NCI-H1105 treated with DMSO at 0.1 percent for 48 hours (cell line): ENCODE measurements around the gene WDR1.
"Not testable (repeated sequence)": the region's sequence is repeated elsewhere in the genome, so short reads cannot be mapped to it uniquely, and the experiment has no call there.

Experiments
- DNase-seq: peaks from one replicate; lab custom pipeline; 2025; lab: John Stamatoyannopoulos, UW

The WDR1 gene

DNA sequence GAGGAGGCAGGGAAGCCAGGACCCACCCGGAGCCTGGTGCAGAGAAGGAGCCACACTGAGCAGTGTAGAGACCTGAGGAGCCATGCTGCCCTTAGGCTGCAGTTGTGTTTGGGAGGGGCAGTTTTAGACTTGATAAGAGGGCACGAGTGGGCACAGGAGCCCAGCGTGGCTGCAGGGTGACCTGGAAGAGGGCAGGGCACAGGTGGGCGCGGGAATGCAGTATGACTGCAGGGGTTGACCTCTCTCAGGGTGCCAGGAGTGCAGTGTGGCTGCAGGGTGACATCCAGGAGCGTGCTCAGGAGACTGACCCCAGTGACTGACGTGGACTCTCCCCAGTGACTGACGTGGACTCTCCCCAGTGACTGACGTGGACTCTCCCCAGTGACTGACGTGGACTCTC is 14.6 kb upstream of the WDR1 start:
- no peak for DNase-seq

DNA sequence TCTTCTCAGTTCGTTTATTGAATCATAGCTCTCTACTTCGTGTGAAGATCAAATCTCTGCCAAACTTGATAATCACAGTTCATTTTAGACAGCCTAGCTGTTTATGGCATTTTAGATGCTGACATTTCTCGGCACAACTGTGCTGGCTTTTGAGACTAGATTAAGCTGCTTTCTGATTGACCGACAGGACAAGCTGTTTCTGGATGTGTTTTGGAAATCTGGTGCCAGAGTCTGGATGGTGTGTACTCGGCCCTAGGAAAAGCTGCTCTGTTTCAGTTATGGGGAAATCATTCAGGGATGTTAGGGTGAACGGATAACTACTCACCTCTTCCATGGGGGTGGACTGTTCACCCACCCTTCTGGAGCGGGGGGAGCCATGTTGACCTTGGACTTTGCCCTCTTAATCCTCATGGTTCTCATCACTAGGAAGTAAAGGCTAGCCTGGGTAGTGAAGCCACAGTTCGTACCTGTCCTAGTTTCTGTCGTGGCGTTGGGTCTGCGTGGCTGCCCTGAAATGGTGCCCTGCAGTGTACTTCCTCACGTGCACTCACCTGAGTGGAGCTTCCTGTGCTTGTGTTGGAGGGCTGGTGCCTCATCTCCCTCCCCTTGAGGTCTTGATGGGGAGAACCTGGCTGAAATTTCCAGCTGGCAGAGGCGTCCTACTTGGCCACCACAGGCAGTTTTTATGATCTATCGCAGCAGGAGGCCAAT is 13.7 kb upstream of the WDR1 start:
- DNase-seq, result no peak

DNA sequence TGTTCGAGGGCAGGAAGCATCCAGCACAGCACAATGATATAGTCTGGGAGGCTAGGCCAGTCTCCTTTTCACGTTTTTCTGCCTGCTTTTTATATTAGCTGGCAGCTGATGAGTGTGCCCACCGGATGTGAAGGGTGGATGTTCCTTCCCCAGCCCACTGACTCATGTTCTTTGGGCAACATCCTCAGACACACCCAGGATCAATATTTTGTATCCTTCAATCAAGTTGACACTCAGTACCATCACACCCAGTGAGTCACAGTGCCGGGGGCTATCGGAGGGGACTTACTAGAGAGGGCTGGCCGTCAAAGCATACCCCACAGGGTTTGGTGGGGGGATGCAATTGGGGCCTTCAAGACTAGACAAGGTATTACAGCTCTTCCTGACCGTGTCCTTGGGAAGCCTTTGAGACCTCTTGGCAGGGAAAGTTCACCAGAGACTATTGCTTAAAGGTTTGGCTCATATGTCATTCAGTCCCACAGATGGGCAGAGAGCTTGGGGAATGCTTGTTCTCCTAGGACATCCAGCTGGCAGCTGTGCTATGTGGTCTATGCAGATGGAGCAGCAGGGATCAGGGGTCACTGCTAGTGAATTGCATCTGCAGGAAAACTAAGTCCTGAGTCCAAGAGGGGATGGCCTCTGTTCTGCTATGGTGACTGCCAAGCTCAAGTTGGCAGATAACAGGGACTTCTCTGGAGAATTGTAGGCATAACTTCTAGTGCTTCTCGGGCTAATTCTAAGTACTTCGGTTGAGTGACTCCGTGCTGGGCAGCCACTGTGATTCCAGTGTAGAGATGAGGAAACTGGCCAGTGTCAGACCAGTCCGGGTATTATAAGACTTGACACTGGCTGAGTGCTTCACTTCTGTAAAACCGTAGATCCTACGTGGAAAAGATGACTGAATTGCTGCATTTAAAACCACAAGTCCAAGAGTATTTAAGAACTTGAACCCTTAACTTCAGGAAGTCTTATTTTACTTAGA is 12.9 kb upstream of the WDR1 start:
- no peak for DNase-seq

DNA sequence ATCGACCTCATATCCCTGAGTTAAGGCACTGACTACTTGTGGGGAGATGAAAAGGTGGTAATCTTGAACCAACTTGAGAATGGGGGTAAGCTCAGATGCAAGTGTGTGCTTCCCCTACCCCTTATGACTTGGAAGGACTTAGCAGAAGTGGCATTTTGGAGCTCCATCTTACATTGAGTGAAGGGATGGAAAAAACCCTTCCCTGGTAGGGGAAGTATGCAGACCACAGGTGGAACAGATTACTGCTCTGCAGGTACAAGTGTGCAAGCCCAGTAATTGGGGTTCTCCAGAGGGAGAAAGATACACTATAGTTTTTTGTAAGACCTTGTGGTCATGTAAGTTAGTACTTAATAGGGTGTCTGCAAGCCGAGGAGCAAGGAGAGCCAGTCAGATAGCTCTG is 12.2 kb upstream of the WDR1 start:
- DNase-seq, result no peak

DNA sequence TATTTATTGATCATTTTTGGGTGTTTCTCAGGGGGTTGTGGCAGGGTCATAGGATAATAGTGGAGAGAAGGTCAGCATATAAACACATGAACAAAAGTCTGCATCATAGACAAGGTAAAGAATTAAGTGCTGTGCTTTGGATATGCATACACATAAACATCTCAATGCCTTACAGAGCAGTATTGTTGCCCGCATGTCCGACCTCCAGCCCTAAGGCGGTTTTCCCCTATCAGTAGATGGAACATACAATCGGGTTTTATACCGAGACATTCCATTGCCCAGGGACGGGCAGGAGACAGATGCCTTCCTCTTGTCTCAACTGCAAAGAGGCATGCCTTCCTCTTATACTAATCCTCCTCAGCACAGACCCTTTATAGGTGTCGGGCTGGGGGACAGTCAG is 10.9 kb upstream of the WDR1 start:
- DNase-seq, result not testable (repeated sequence)

DNA sequence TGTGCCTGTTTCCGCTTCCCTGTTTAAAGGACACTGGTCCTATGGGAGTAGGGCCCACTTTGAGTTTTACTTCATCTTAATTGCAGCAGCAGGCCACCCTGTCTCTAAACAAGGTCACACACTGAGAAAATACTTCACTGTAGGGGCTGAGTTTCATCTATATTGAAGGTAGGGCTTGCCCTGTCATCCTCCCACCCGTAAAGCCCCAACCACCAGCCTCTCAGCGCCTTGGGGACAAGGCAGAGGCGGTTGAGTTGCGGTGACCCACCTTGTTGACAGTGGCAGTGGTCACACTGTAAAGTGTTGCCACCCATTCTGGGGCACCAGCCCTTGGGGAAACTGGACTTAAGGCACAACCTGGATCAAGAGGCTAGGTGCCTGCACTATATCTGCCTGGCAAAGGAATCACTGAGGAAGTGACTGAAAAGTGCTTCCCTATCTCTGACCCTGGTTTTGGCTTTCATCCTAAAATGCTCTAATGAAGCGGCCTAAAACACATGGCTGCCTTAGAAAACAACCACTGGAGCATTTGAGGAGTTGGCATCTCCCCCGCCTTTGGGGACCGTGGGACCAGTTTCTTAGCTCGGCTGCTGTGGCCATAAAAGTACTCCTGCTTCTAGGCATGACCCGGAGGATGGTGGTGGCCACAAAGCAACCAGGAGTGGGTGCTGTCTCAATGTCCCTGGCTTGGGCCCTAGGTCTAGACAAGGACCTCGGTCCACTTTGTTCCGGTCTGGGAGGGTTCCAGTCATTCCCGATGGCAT is 7.8 kb upstream of the WDR1 start:
- no peak for DNase-seq

DNA sequence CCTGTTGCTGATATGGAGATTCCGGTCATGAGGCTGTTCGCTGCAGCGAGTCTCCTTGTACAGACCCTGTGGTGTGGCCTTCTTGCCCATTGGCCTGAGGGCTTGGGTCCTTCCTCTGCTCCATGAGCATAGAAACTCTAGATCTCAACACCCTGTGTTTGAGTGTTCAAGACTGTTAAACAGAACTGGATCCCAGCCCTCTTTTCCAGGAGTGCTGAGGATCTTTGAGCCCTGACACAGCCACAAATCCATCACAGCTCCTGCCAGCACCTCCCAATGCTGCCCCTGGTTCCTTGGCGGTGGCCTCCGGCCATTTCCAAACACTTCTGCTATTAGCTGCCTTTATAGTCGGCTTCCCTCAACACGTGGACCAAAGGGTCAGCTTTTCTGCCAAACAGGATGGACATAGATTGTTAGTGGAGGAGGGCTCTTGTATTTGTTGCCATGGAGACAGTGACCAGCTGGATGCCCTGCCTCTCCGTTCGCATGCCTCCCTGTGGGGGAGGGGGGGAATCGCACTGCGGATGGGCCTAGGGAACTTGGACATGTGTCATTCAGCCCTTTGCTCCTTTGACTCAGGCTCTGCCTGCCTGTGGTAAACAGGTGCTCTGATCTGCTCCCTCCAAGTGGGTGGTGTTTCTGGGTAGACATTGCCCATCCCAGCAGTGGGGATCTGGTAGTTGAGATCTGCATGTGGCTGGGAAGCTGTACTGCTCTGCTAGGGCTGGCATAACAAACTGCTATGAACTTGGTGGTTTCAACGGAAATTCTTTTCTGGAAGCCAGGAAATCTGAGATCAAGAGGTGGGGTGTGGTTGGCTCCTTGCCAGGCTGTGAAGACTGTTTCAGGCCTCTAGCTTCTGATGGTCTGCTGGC is 6.9 kb upstream of the WDR1 start:
- no peak for DNase-seq

DNA sequence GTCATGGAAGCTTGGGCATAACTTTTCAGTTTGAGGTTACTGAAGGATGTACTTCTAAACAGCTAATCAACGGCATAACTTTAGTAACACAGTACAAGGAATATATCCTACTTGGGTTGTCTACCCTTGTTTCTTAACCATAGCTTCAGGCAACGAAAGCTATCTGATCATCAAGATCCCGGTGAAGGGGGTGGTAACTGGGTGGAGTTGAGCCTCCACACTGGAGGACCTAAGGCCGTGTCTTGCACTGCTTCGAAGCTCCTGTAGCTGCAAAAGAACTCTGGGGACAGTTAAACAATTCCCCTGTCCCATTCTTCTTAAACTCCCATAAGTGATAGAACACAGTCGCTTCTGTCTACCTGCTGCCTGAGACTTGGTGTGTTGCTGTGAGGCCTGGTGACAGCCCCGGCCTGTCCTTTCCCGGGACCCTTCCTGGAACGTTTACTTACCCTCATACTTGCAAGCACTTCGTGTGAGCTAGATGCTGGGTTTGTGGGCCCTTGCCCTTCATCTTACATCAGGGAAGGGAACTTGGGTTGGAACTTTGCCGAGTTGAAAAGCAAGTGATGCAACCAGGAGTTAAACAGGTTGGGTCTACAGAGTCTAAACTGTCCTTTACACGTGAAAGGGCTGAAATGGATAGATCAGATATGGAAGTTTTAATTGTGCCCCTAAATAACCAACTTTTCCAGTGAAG is 5.8 kb upstream of the WDR1 start:
- DNase-seq, result no peak

DNA sequence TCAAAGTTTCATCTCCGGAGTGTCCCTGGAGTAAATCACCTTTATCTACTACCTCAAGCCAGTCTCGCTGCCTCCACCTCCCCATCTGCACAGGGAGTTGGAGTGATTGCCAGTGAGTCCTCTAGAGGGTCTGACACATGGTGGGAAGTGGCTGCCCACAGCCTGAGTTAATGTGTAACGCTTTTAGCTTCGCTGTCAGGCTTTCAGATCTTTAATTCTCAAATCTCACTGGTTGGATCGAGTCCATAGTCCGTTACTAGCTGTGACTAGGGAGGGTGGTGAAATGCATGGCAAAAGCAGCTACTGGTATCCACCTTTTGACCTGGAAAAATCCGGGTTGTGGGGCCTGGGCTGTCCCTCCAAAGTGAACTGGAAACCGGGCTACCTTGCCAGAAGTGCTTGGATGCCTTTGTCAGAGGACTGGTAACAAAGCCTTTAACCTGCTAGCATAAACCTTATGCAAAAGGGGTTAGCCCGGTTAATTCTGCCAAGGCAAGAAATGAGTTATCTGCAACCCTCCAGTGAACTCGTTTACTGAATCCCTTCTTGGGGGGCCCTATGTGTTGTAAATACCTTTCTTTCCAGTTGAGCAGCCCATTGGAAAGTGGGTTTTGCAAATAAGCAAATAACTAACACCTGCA is 5.1 kb upstream of the WDR1 start:
- no peak for DNase-seq

DNA sequence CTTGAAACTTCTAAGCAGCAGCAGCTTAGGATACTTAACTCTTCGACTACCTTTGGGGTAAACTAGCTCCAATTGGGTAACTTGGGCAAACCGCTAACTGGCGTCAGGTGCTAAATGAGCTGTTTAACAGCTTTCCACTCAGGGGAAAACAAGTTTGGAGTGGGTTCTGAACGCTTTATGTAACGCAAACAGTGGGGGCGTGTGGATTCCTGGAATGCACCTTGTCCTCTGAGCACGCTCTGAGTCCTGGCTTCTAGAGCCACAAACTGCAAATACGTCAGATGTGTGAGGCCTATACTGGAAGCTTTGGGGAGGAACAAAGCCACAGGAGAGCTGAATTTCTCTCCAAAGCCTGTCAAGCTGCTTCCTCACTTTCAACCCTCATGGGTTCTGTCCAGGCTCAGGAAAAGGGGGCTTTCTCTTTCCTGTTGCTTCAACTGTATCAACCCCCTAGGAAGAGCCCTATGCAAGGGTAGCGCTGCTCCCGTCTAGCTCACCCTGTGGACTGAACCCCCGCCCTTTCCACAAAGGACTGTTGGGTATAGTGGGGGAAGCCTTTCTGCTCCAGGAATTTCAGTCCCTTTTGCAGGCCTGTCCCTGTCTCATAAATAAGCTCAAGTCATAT is 4.5 kb upstream of the WDR1 start:
- DNase-seq, result no peak

DNA sequence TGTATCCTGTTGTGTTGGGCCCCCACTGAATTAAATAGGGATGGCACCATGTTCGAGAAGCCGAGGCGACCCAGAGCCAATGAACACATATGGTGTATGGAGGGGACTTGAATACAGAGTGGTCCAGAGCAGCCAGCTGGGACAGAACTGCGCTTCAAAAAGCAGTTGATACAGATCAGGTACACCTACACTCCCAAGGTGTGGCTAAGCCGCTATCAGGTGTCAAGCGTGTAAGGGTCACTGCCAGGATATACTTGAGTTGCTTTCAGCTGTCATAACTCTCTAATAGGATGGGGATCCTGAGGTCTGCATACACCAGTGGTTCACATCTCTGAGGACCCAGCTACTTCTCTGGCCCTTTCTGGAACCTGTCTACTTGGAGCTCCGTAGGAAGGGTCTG is 3.2 kb upstream of the WDR1 start:
- no peak for DNase-seq

DNA sequence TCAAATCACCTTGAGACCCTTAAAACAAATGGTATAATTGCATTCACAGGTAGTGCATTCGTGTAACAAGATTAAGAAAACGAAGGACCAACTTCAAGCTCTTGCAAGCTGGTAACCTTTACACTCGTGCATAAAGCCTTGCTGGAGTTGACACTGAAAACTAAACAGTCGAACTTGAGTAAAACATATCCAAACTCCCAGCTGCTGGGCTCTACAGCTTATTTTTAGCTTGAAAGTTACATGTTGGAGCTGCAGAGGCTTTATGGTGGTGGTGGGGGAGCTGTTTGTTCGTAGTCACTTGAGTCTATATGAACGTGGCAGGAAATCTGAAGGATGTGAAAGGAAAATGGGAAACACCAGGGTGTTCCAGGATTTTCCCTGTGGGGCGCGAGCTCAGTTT is 2.7 kb upstream of the WDR1 start:
- no peak for DNase-seq

DNA sequence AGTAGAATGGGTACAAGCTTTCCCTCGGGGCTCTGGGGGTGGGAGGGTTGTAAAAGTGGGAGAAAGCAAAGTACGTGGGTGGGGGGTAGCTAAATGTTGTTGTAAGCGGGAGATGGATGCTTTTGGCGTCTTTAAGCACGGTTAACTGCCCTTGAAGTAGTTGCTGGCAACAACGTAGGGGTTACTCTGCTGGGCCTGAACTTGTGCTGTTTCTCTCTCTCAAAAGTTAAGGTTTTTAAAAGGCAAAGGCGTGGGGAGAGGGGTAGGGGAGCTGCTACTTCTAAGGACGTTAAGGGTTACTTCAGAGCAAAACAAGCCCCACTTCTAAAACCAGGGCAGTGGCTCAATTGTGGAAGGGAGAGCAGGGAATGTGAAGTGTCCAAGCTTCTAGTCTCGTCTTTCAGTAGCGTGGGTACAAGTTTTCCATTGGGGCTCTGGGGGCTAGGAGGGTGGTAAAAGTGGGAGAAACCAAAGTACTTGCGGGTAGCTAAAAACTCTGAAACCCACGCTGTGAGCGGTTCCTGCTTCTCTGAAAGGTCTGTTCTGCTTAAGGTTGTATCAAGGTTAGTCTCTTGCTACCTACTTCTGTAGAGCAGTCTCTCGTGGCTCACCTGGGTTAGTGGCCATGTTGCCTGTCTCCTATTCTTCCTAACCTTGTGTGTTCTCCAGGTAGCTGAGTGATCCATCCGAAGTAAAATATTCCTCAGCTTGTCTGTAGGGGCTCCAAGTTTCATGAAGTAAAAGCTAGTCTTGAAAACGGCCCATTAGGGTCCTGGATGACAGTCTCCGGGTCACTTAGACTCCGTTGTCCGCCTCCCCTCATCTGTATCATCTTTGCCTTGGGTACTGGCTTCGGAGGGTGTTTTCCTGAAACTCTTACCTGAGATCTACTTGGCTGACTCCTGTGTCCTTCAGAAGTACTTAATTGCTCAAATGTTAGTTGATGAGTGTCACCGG is 1.7 kb upstream of the WDR1 start:
- no peak for DNase-seq

DNA sequence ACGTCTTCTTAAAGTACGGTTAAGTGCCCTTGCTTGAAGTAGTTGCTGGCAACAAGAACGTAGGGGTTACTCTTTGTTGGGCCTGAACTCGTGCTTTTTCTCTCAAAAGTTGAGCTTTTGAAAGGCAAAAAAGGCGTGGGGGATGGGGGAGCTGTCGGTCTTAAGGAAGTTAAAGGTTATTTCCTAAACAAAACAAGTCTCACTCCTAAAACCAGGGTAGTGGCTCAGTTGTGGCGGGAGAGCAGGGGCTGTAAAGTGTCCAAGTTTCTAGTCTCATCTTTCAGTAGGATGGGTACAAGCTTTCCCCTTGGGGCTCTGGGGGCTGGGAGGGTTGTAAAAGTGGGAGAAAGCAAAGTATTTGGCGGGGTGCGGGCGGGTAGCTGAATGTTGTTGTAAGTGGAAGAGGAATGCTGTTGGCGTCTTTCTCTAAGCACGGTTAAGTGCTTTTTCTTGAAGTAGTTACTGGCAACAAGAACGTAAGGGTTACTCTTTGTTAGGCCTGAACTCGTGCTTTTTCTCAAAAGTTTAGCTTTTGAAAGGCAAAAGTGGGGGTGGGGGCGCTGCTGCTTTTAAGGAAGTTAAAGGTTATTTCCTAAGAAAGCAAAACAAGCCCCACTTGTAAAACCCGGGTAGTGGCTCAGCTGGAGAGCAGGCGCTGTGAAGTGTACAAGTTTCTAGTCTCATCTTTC is 904 bp upstream of the WDR1 start:
- DNase-seq, result no peak

DNA sequence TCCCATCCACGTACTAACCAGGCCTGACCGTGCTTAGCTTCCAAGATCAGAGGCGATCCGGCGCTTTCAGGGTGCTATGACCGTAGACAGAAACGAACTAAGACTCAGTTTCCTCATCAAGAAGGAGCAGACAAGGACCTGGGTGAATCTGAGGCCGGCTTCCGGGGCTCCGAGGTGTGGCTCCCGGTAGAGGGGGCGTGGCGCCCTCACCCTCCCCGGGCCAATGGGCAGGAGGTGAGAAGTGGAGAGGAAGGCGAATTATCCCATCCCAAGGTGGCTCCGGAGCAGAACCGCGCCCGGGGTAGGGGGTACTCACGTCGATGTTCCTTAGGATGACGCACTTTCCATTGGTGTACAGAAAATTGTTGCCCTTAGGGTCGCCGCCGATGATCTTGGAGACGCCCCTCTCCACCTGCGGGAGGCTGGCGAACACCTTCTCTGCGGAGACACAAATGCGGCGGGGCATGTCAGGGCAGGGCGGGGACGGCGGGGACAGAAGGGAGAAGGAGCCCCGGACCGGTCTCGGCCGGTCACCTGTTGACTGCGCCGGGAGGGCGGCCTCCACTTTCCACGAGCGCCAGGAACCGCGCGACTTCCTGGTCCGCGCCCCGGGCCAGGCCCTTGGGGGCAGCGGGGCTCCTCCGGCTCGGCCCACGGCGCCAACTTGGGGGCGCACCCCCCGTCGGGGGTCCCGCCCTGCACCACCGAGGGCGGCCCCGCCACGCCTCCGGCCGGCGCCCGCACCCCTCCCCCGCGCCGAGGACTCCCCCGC is 616 bp downstream of the WDR1 start:
- DNase-seq, result peak; percentile 39

DNA sequence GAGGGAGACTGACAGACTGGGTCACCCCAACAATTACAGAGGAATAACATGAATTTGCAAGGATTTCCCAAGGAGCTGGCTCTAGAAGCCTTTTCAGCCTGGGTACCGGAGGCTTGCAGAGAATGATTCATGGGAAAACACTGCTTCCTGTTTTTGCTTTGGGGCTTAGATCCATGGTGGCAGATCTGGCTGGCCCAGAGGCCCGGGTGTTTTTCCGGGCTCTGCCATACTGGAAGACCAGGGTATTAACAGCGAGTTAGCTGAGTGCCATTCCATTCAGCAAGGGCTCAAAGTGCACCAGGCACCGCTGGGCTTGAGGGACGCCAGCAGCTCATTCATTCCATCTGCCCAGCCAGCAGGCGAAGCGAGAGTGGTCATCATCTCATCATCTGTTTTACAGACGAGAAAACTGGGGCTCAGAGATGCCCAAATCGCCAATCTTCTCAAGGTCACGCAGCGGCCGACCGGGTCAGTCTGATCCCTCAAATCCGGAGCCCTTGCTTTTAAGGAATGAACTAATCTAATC is 1.3 kb downstream of the WDR1 start:
- no peak for DNase-seq

DNA sequence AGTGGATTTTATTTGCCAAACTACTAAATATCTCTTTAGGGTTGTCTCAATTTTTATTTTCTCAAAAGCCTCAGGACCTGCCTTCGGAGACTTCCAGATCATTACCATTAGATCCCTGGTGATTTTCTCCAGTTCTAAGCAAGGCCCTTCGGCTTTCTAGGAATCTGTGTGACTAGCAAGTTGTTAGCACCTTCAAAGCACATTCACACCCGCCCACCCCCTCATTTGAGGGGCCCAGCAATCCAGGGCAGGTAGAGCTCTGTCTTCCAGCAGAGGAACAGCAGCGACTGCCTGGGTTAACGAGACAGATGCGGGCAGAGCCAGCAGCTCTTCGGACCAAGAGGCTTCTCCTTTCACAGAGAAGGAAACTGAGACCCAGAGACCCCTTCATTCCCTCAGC is 2.0 kb downstream of the WDR1 start:
- no peak for DNase-seq
